GM23338 (cell line): Measurements from ENCODE around the gene KPNA4. TPM values are rescaled to one million over a fixed set of nuclear protein-coding genes. Genes with fewer than 3 reads are reported as not detected.

Experiments
- ATAC-seq: fragments of 200-7000 bp; cut with Tn5 transposase; 3 replicates; pipeline ENCODE4 v1.9.1; 2020
- DNase-seq: peaks from one replicate; pipeline ENCODE4 v3.0.0-alpha.2; 2015; ENCODE audit warnings: low spot score
- H2AFZ ChIP-seq: fragments of 200-600 bp; sonication (generic); 2 replicates; pipeline ENCODE4 v1.8.0; 2016; ENCODE audit warnings: antibody characterized with exemption, mild to moderate bottlenecking, moderate library complexity
- H3F3A ChIP-seq: fragments of 200-600 bp; sonication (generic); replicated peaks from 2 replicates; pipeline ENCODE4 v1.8.0; 2017; ENCODE audit warnings: antibody characterized with exemption, mixed run types, low read depth
- H3K27ac ChIP-seq: fragments of 200-600 bp; sonication (generic); 2 replicates; pipeline ENCODE4 v1.6.1; 2016; ENCODE audit warnings: low read depth
- H3K27me3 ChIP-seq: fragments of 200-600 bp; sonication (generic); 2 replicates; pipeline ENCODE4 v1.8.0; 2016; ENCODE audit warnings: mild to moderate bottlenecking, mixed run types, moderate library complexity; ENCODE audit not compliant: insufficient read depth
- H3K36me3 ChIP-seq: fragments of 200-600 bp; sonication (generic); 2 replicates; pipeline ENCODE4 v1.8.0; 2016; ENCODE audit warnings: mild to moderate bottlenecking; ENCODE audit not compliant: insufficient read depth
- H3K4me1 ChIP-seq: fragments of 200-600 bp; sonication (generic); 2 replicates; pipeline ENCODE4 v1.8.0; 2016; ENCODE audit warnings: mild to moderate bottlenecking, moderate library complexity; ENCODE audit not compliant: insufficient read depth
- H3K4me2 ChIP-seq: fragments of 200-600 bp; sonication (generic); 2 replicates; pipeline ENCODE4 v1.7.1; 2017; ENCODE audit warnings: mixed run types
- H3K4me3 ChIP-seq: fragments of 200-600 bp; sonication (generic); 2 replicates; pipeline ENCODE4 v1.6.1; 2016; ENCODE audit warnings: mixed run types
- H3K79me2 ChIP-seq: fragments of 200-600 bp; sonication (generic); replicated peaks from 2 replicates; pipeline ENCODE4 v1.8.0; 2017; ENCODE audit warnings: mild to moderate bottlenecking; ENCODE audit not compliant: insufficient read depth
- H3K9me2 ChIP-seq: fragments of 200-600 bp; sonication (generic); 2 replicates; pipeline ENCODE4 v1.8.0; 2017; ENCODE audit not compliant: insufficient read depth
- H4K20me1 ChIP-seq: fragments of 200-600 bp; sonication (generic); replicated peaks from 2 replicates; pipeline ENCODE4 v1.8.0; 2017; ENCODE audit warnings: mild to moderate bottlenecking; ENCODE audit not compliant: insufficient read depth
- H3K27ac Mint-ChIP-seq: 2 replicates; pipeline ENCODE4 v1.8.0; 2020; ENCODE audit warnings: inconsistent platforms, mild to moderate bottlenecking, moderate library complexity, mixed read lengths
- H3K27me3 Mint-ChIP-seq: 3 replicates; pipeline ENCODE4 v1.8.0; 2022; ENCODE audit warnings: low read depth, mild to moderate bottlenecking, moderate library complexity, mixed read lengths, inconsistent platforms; ENCODE audit not compliant: insufficient read depth, poor library complexity
- H3K36me3 Mint-ChIP-seq: 3 replicates; pipeline ENCODE4 v1.8.0; 2021; ENCODE audit warnings: low read depth, mild to moderate bottlenecking, inconsistent platforms, moderate library complexity, mixed read lengths
- H3K4me1 Mint-ChIP-seq: 3 replicates; pipeline ENCODE4 v1.8.0; 2020; ENCODE audit warnings: mild to moderate bottlenecking, inconsistent platforms, mixed read lengths
- H3K4me3 Mint-ChIP-seq: 3 replicates; pipeline ENCODE4 v1.8.0; 2021; ENCODE audit warnings: moderate library complexity, mild to moderate bottlenecking, inconsistent platforms, mixed read lengths
- H3K9me3 Mint-ChIP-seq: 3 replicates; pipeline ENCODE4 v1.8.0; 2020; ENCODE audit warnings: moderate library complexity, mild to moderate bottlenecking, inconsistent platforms, mixed read lengths
- CREB1 ChIP-seq: fragments of 250-450 bp; sonication (Bioruptor Pico); IDR thresholded peaks from 2 replicates; pipeline ENCODE4 v1.5.0; 2020; ENCODE audit warnings: low read depth, mild to moderate bottlenecking, moderate library complexity
- EZH2 ChIP-seq: fragments of 200-600 bp; sonication (generic); IDR thresholded peaks from one replicate; pipeline ENCODE4 v1.8.0; 2017; ENCODE audit warnings: antibody characterized with exemption, mild to moderate bottlenecking, low read depth; ENCODE audit not compliant: unreplicated experiment
- EZH2phosphoT487 ChIP-seq: fragments of 200-600 bp; sonication (generic); IDR thresholded peaks from one replicate; pipeline ENCODE4 v1.8.1; 2018; ENCODE audit warnings: antibody characterized with exemption; ENCODE audit not compliant: unreplicated experiment
- JUNB ChIP-seq: IDR thresholded peaks from one replicate; pipeline ENCODE4 v1.6.1; 2016; ENCODE audit warnings: antibody characterized with exemption; ENCODE audit not compliant: unreplicated experiment
- NANOG ChIP-seq: IDR thresholded peaks from 2 replicates; pipeline ENCODE4 v1.6.1; 2016; ENCODE audit warnings: antibody characterized with exemption, borderline replicate concordance
- POLR2AphosphoS5 ChIP-seq: IDR thresholded peaks from 2 replicates; pipeline ENCODE4 v1.6.1; 2016; ENCODE audit warnings: antibody characterized with exemption, low read depth
- STAT1 ChIP-seq: IDR thresholded peaks from one replicate; pipeline ENCODE4 v1.6.1; 2016; ENCODE audit warnings: antibody characterized with exemption; ENCODE audit not compliant: unreplicated experiment
- ZNF114 ChIP-seq: fragments of 250-450 bp; sonication (Bioruptor Pico); IDR thresholded peaks from 2 replicates; pipeline ENCODE4 v1.5.0; 2020; ENCODE audit warnings: mild to moderate bottlenecking, moderate library complexity
- ZNF331 ChIP-seq: fragments of 250-450 bp; sonication (Bioruptor Pico); IDR thresholded peaks from 2 replicates; pipeline ENCODE4 v1.5.0; 2020; ENCODE audit warnings: low read depth, mild to moderate bottlenecking, moderate library complexity
- polyA plus RNA-seq: library from polyadenylated mRNA; unstranded; fragments of >200 nt; fragmentation: Nextera tagmentation; extraction: Ambion mirVana; gene quantifications from 2 replicates; pipeline ENCODE4 v1.2.1, GENCODE V29; 2016
- total RNA-seq: library from RNA; depleted of rRNA; stranded (reverse); fragments of >200 nt; shearing (Covaris generic); gene quantifications from 2 replicates; pipeline ENCODE4 v1.2.3, GENCODE V29; 2014
- TF ChIP-seq, protein P1 (sequence below), 2 experiments: fragments of 200-600 bp in 1 of 2; sonication (generic) in 1 of 2; conservative IDR thresholded peaks; 2 replicates each; pipeline versions ENCODE4 v1.5.1 to v1.6.1; 2016 to 2017; ENCODE audit warnings: antibody characterized with exemption in 2 of 2, low read depth in 2 of 2, mild to moderate bottlenecking in 2 of 2, moderate library complexity in 1 of 2
- TF ChIP-seq, protein P2 (sequence below): fragments of 250-450 bp; sonication (Bioruptor Pico); IDR thresholded peaks from 2 replicates; pipeline ENCODE4 v1.5.0; 2020; ENCODE audit warnings: mild to moderate bottlenecking, moderate library complexity
- TF ChIP-seq, protein P3 (sequence below): IDR thresholded peaks from one replicate; pipeline ENCODE4 v1.6.1; 2018; ENCODE audit warnings: antibody characterized with exemption; ENCODE audit not compliant: unreplicated experiment
- TF ChIP-seq, protein P4 (sequence below): IDR thresholded peaks from 2 replicates; pipeline ENCODE4 v1.6.1; 2016; ENCODE audit warnings: antibody characterized with exemption

Gene KPNA4
- total and polyA plus RNA-seq, 2 experiments from 2014 or later, result 17.8 to 36.2 TPM

DNA sequence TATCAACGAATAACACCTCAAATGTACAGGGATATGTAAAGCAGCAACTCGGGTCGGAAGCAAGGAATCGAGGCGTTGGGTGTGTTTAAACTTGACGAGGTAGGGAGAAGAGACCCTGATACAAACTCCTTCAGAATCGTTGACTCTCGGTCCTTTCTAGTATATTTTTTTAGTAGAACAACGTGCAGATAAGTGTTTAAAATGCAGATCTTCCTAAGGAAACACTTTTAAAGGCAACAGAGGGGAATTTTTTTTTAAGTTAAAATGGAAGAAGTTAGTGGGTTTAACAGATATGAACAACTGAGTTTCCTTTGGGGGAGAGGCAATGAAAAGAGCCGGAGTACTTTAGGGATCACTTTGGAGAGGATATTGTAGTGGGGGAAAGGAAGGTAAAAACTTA lies 1.1 kb upstream of the KPNA4 start:
- peak overlapping the region; percentile 90; the same call in 1 of the 2 replicates for H3K27ac ChIP-seq
- H3K27me3 ChIP-seq, result no peaks in the 10 kb centered on the region

More for the DNA sequence above, 1.1 kb upstream of the KPNA4 start:
- H4K20me1 ChIP-seq, result peaks cover 30% of the 10 kb centered on the region
- H3K36me3 Mint-ChIP-seq, result peaks cover 45% of the 10 kb centered on the region
- peaks cover 30% of the 10 kb centered on the region for H3K4me1 Mint-ChIP-seq
- no peaks in the 10 kb centered on the region for H3K9me2 ChIP-seq
- peaks cover 19% of the 10 kb centered on the region for H3K4me1 ChIP-seq
- H2AFZ ChIP-seq, result no peak overlapping the region
- peak overlapping the region; percentile 86 for H3K4me2 ChIP-seq
- DNase-seq (no peak), ATAC-seq (no peak)
- TF ChIP-seq, protein P1, sequence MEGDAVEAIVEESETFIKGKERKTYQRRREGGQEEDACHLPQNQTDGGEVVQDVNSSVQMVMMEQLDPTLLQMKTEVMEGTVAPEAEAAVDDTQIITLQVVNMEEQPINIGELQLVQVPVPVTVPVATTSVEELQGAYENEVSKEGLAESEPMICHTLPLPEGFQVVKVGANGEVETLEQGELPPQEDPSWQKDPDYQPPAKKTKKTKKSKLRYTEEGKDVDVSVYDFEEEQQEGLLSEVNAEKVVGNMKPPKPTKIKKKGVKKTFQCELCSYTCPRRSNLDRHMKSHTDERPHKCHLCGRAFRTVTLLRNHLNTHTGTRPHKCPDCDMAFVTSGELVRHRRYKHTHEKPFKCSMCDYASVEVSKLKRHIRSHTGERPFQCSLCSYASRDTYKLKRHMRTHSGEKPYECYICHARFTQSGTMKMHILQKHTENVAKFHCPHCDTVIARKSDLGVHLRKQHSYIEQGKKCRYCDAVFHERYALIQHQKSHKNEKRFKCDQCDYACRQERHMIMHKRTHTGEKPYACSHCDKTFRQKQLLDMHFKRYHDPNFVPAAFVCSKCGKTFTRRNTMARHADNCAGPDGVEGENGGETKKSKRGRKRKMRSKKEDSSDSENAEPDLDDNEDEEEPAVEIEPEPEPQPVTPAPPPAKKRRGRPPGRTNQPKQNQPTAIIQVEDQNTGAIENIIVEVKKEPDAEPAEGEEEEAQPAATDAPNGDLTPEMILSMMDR (conservative IDR thresholded peaks at IDR 0.05; ENCODE audit: low read depth in 2 of 2), result no peak
- TF ChIP-seq JUNB (no peak), CREB1 (no peak), STAT1 (no peak), ZNF114 (CRISPR knock-in tag) (no peak), ZNF331 (no peak), EZH2phosphoT487 (no peak), POLR2AphosphoS5 (no peak), EZH2 (no peak), NANOG (no peak)
- TF ChIP-seq, protein P2, sequence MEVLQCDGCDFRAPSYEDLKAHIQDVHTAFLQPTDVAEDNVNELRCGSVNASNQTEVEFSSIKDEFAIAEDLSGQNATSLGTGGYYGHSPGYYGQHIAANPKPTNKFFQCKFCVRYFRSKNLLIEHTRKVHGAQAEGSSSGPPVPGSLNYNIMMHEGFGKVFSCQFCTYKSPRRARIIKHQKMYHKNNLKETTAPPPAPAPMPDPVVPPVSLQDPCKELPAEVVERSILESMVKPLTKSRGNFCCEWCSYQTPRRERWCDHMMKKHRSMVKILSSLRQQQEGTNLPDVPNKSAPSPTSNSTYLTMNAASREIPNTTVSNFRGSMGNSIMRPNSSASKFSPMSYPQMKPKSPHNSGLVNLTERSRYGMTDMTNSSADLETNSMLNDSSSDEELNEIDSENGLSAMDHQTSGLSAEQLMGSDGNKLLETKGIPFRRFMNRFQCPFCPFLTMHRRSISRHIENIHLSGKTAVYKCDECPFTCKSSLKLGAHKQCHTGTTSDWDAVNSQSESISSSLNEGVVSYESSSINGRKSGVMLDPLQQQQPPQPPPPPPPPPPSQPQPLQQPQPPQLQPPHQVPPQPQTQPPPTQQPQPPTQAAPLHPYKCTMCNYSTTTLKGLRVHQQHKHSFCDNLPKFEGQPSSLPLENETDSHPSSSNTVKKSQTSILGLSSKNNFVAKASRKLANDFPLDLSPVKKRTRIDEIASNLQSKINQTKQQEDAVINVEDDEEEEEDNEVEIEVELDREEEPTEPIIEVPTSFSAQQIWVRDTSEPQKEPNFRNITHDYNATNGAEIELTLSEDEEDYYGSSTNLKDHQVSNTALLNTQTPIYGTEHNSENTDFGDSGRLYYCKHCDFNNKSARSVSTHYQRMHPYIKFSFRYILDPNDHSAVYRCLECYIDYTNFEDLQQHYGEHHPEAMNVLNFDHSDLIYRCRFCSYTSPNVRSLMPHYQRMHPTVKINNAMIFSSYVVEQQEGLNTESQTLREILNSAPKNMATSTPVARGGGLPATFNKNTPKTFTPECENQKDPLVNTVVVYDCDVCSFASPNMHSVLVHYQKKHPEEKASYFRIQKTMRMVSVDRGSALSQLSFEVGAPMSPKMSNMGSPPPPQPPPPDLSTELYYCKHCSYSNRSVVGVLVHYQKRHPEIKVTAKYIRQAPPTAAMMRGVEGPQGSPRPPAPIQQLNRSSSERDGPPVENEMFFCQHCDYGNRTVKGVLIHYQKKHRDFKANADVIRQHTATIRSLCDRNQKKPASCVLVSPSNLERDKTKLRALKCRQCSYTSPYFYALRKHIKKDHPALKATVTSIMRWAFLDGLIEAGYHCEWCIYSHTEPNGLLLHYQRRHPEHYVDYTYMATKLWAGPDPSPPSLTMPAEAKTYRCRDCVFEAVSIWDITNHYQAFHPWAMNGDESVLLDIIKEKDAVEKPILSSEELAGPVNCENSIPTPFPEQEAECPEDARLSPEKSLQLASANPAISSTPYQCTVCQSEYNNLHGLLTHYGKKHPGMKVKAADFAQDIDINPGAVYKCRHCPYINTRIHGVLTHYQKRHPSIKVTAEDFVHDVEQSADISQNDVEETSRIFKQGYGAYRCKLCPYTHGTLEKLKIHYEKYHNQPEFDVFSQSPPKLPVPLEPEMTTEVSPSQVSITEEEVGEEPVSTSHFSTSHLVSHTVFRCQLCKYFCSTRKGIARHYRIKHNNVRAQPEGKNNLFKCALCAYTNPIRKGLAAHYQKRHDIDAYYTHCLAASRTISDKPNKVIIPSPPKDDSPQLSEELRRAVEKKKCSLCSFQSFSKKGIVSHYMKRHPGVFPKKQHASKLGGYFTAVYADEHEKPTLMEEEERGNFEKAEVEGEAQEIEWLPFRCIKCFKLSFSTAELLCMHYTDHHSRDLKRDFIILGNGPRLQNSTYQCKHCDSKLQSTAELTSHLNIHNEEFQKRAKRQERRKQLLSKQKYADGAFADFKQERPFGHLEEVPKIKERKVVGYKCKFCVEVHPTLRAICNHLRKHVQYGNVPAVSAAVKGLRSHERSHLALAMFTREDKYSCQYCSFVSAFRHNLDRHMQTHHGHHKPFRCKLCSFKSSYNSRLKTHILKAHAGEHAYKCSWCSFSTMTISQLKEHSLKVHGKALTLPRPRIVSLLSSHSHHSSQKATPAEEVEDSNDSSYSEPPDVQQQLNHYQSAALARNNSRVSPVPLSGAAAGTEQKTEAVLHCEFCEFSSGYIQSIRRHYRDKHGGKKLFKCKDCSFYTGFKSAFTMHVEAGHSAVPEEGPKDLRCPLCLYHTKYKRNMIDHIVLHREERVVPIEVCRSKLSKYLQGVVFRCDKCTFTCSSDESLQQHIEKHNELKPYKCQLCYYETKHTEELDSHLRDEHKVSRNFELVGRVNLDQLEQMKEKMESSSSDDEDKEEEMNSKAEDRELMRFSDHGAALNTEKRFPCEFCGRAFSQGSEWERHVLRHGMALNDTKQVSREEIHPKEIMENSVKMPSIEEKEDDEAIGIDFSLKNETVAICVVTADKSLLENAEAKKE (CRISPR knock-in tag), result no peak
- TF ChIP-seq, protein P3, sequence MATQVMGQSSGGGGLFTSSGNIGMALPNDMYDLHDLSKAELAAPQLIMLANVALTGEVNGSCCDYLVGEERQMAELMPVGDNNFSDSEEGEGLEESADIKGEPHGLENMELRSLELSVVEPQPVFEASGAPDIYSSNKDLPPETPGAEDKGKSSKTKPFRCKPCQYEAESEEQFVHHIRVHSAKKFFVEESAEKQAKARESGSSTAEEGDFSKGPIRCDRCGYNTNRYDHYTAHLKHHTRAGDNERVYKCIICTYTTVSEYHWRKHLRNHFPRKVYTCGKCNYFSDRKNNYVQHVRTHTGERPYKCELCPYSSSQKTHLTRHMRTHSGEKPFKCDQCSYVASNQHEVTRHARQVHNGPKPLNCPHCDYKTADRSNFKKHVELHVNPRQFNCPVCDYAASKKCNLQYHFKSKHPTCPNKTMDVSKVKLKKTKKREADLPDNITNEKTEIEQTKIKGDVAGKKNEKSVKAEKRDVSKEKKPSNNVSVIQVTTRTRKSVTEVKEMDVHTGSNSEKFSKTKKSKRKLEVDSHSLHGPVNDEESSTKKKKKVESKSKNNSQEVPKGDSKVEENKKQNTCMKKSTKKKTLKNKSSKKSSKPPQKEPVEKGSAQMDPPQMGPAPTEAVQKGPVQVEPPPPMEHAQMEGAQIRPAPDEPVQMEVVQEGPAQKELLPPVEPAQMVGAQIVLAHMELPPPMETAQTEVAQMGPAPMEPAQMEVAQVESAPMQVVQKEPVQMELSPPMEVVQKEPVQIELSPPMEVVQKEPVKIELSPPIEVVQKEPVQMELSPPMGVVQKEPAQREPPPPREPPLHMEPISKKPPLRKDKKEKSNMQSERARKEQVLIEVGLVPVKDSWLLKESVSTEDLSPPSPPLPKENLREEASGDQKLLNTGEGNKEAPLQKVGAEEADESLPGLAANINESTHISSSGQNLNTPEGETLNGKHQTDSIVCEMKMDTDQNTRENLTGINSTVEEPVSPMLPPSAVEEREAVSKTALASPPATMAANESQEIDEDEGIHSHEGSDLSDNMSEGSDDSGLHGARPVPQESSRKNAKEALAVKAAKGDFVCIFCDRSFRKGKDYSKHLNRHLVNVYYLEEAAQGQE, result no peak
- TF ChIP-seq, protein P4, sequence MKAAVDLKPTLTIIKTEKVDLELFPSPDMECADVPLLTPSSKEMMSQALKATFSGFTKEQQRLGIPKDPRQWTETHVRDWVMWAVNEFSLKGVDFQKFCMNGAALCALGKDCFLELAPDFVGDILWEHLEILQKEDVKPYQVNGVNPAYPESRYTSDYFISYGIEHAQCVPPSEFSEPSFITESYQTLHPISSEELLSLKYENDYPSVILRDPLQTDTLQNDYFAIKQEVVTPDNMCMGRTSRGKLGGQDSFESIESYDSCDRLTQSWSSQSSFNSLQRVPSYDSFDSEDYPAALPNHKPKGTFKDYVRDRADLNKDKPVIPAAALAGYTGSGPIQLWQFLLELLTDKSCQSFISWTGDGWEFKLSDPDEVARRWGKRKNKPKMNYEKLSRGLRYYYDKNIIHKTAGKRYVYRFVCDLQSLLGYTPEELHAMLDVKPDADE, result no peak
- peak overlapping the region; percentile 94 for H3K4me3 Mint-ChIP-seq
- no peaks in the 10 kb centered on the region for H3F3A ChIP-seq
- H3K9me3 Mint-ChIP-seq, result peaks cover 20% of the 10 kb centered on the region
- H3K27ac Mint-ChIP-seq, result no peak overlapping the region; the same call in 1 of the 2 replicates
- H3K27me3 Mint-ChIP-seq, result peaks cover 10% of the 10 kb centered on the region
- no peaks in the 10 kb centered on the region for H3K36me3 ChIP-seq
- peak overlapping the region; percentile 87 for H3K4me3 ChIP-seq
- peaks cover 40% of the 10 kb centered on the region for H3K79me2 ChIP-seq
